ENCODE results near the gene OR51B4. TPM values are rescaled to one million over a fixed set of nuclear protein-coding genes. Genes with fewer than 3 reads are reported as not detected.
"Not testable (repeated sequence)": the region's sequence is repeated elsewhere in the genome, so short reads cannot be mapped to it uniquely, and the experiment has no call there.

Gene OR51B4
- not detected for total RNA-seq
- polyA plus RNA-seq: not detected
- long read RNA-seq, donor 1: 0 reads
- long read RNA-seq, donor 2: 0 reads
- long read RNA-seq, donor 3: 0 reads
- long read RNA-seq, donor 4: 0 reads
- long read RNA-seq, donor 5: 0 reads
- long read RNA-seq, donor 6: 0 reads
- long read RNA-seq, donor 7: 0 reads
- long read RNA-seq, donor 8: 0 reads
- long read RNA-seq, donor 9: 0 reads
- long read RNA-seq, donor 10: 0 reads

GRCh38 chr11:5301846-5302245, at the start of gene OR51B4:
Gene OR51B4, minus strand, starts transcription at chr11:5301946. Its CDS starts 0 bp downstream, at chr11:5301946.
- WGBS: 97% methylated on average over 2 of the region's 2 CpGs
- Histone ChIP-seq H3K27ac (ENCODE audit: low read depth in 1 of 2, low read length in 1 of 2) (no peak within 1 kb of the TSS), H3K4me3 (ENCODE audit: low read length in 2 of 2) (no peak within 1 kb of the TSS), H3K36me3 (ENCODE audit: control insufficient read depth in 2 of 2, insufficient read depth in 2 of 2, low read length in 1 of 2) (no peaks in the 10 kb centered on the region), H3K27me3 (ENCODE audit: control insufficient read depth in 2 of 2, insufficient read depth in 1 of 2, low read length in 1 of 2) (no peaks in the 10 kb centered on the region), H3K4me1 (ENCODE audit: control insufficient read depth in 2 of 2, insufficient read depth in 2 of 2, low read length in 2 of 2) (no peaks in the 10 kb centered on the region), H3K9me3 (ENCODE audit: control insufficient read depth in 2 of 2, insufficient read depth in 1 of 2, low read length in 1 of 2) (no peaks in the 10 kb centered on the region)
- DNase-seq (ENCODE audit: low read depth in 6 of 9, low spot score in 9 of 9): no peak

DNA sequence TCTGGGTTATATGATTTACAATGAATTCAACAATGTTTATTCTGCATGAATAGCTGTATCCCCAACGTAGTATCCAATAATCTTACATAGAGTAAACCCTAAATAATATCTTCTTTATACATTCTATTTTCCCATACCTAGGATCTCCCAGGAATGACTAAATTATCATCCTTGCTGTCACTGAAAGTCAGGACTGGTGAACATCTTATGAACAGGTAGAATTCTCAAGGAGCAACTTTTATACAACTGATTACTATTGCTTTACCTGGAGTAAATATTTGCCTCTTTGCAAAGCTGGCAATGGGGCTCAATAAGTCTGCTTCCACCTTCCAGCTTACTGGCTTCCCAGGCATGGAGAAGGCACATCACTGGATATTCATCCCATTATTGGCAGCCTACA, 49.5 kb upstream of the OR51B4 start, which contains the start of gene OR51B6:
OR51B6 (plus strand) TSS at position 301 of the 400 bp plus-strand sequence; CDS start at position 301, 0 bp downstream.
- Histone ChIP-seq H3K4me1 (ENCODE audit: control insufficient read depth in 2 of 2, insufficient read depth in 2 of 2, low read length in 2 of 2) (no peaks in the 10 kb centered on the region), H3K27me3 (ENCODE audit: control insufficient read depth in 2 of 2, insufficient read depth in 1 of 2, low read length in 1 of 2) (no peaks in the 10 kb centered on the region), H3K4me3 (ENCODE audit: low read length in 2 of 2) (no peak within 1 kb of the TSS), H3K36me3 (ENCODE audit: control insufficient read depth in 2 of 2, insufficient read depth in 2 of 2, low read length in 1 of 2) (no peaks in the 10 kb centered on the region), H3K27ac (ENCODE audit: low read depth in 1 of 2, low read length in 1 of 2) (no peak within 1 kb of the TSS), H3K9me3 (ENCODE audit: control insufficient read depth in 2 of 2, insufficient read depth in 1 of 2, low read length in 1 of 2) (no peaks in the 10 kb centered on the region)
- DNase-seq (ENCODE audit: low read depth in 6 of 9, low spot score in 9 of 9): no peak
- 82% methylated on average over 1 of the region's 1 CpG for WGBS

DNA sequence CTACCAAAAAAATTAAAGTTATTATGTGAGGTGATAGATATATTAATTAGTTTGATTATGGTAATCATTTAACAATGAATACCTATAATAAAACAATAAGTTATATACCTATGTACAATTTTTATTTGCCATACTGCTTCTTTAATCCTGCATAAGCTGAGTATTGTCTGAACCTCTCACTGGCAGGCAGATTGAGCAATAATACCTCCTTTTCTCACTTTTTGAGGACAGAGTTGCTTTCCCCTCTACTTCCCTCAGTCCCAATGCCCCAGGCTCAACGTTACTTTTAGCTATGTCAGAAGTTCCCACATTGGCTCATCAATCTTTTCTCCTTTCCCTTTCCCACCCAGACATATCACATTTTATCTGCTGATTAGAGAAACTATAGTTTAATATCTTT, 47.8 kb upstream of the OR51B4 start:
- no peaks in the 10 kb centered on the region for H3K36me3 ChIP-seq (ENCODE audit: control insufficient read depth in 2 of 2, insufficient read depth in 2 of 2, low read length in 1 of 2)
- H3K4me1 ChIP-seq (ENCODE audit: control insufficient read depth in 2 of 2, insufficient read depth in 2 of 2, low read length in 2 of 2): no peaks in the 10 kb centered on the region
- no peaks in the 10 kb centered on the region for H3K9me3 ChIP-seq (ENCODE audit: control insufficient read depth in 2 of 2, insufficient read depth in 1 of 2, low read length in 1 of 2)
- H3K27me3 ChIP-seq (ENCODE audit: control insufficient read depth in 2 of 2, insufficient read depth in 1 of 2, low read length in 1 of 2): no peaks in the 10 kb centered on the region
- WGBS: 67% methylated on average over 1 of the region's 1 CpG
- no peak overlapping the region for H3K4me3 ChIP-seq (ENCODE audit: low read length in 2 of 2)
- H3K27ac ChIP-seq (ENCODE audit: low read depth in 1 of 2, low read length in 1 of 2): no peak overlapping the region
- DNase-seq (ENCODE audit: low read depth in 6 of 9, low spot score in 9 of 9): no peak

GRCh38 chr11:5348551-5349194, 46.9 kb upstream of the OR51B4 start:
- H3K36me3 ChIP-seq (ENCODE audit: control insufficient read depth in 2 of 2, insufficient read depth in 2 of 2, low read length in 1 of 2): no peaks in the 10 kb centered on the region
- no peaks in the 10 kb centered on the region for H3K4me1 ChIP-seq (ENCODE audit: control insufficient read depth in 2 of 2, insufficient read depth in 2 of 2, low read length in 2 of 2)
- DNase-seq (ENCODE audit: low read depth in 6 of 9, low spot score in 9 of 9): no peak
- no peaks in the 10 kb centered on the region for H3K27me3 ChIP-seq (ENCODE audit: control insufficient read depth in 2 of 2, insufficient read depth in 1 of 2, low read length in 1 of 2)
- H3K27ac ChIP-seq (ENCODE audit: low read depth in 1 of 2, low read length in 1 of 2): no peak overlapping the region
- no peaks in the 10 kb centered on the region for H3K9me3 ChIP-seq (ENCODE audit: control insufficient read depth in 2 of 2, insufficient read depth in 1 of 2, low read length in 1 of 2)
- WGBS: 75% methylated on average over 3 of the region's 3 CpGs
- H3K4me3 ChIP-seq (ENCODE audit: low read length in 2 of 2): no peak overlapping the region

- no peaks in the 10 kb centered on the region for H3K9me3 ChIP-seq (ENCODE audit: control insufficient read depth in 2 of 2, insufficient read depth in 1 of 2, low read length in 1 of 2)
- H3K4me1 ChIP-seq (ENCODE audit: control insufficient read depth in 2 of 2, insufficient read depth in 2 of 2, low read length in 2 of 2): no peaks in the 10 kb centered on the region
- no peak overlapping the region for H3K27ac ChIP-seq (ENCODE audit: low read depth in 1 of 2, low read length in 1 of 2)
- DNase-seq (ENCODE audit: low read depth in 6 of 9, low spot score in 9 of 9): no peak
- H3K36me3 ChIP-seq (ENCODE audit: control insufficient read depth in 2 of 2, insufficient read depth in 2 of 2, low read length in 1 of 2): no peaks in the 10 kb centered on the region
- 89% methylated on average over 3 of the region's 3 CpGs for WGBS
- no peaks in the 10 kb centered on the region for H3K27me3 ChIP-seq (ENCODE audit: control insufficient read depth in 2 of 2, insufficient read depth in 1 of 2, low read length in 1 of 2)
- H3K4me3 ChIP-seq (ENCODE audit: low read length in 2 of 2): no peak overlapping the region
Measured at GRCh38 chr11:5345831-5346230, 44.1 kb upstream of the OR51B4 start.

GRCh38 chr11:5343474-5344335, 42.0 kb upstream of the OR51B4 start, which contains the start of gene OR51B5:
Gene OR51B5, minus strand, starts transcription at chr11:5343524. Its CDS starts 0 bp downstream, at chr11:5343524.
- WGBS: 92% methylated on average over 6 of the region's 6 CpGs
- H3K9me3 ChIP-seq (ENCODE audit: control insufficient read depth in 2 of 2, insufficient read depth in 1 of 2, low read length in 1 of 2): no peaks in the 10 kb centered on the region
- no peak for DNase-seq (ENCODE audit: low read depth in 6 of 9, low spot score in 9 of 9)
- H3K4me3 ChIP-seq (ENCODE audit: low read length in 2 of 2): no peak within 1 kb of the TSS
- no peaks in the 10 kb centered on the region for H3K4me1 ChIP-seq (ENCODE audit: control insufficient read depth in 2 of 2, insufficient read depth in 2 of 2, low read length in 2 of 2)
- H3K27me3 ChIP-seq (ENCODE audit: control insufficient read depth in 2 of 2, insufficient read depth in 1 of 2, low read length in 1 of 2): no peaks in the 10 kb centered on the region
- no peaks in the 10 kb centered on the region for H3K36me3 ChIP-seq (ENCODE audit: control insufficient read depth in 2 of 2, insufficient read depth in 2 of 2, low read length in 1 of 2)
- H3K27ac ChIP-seq (ENCODE audit: low read depth in 1 of 2, low read length in 1 of 2): no peak within 1 kb of the TSS

DNA sequence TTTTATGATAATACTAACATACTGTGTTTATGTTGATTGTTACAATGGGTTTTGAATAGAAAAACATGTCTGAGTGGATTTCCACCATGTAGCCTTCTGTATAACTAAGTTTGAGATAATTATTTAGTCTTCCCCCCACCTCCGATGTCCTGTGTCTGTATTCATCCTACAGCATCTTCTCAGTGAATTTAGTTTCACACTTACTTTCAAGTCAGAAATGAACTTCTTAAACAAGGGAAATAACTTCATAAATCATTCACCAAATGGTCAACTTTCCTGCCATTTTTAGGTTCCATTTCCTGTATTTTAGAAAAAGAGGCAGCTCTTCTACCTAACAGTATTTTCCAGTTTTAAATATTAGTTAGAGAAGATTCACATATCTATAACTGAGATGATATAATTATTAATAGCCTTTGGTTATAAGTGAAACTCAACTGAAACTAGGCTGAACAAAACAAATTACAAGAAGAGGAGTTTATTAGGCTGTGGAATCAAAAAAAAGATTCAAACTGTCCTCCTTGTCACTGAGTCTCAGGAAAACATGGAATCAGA, 38.1 kb upstream of the OR51B4 start:
- Histone ChIP-seq H3K36me3 (ENCODE audit: control insufficient read depth in 2 of 2, insufficient read depth in 2 of 2, low read length in 1 of 2) (no peaks in the 10 kb centered on the region), H3K4me1 (ENCODE audit: control insufficient read depth in 2 of 2, insufficient read depth in 2 of 2, low read length in 2 of 2) (no peaks in the 10 kb centered on the region), H3K4me3 (ENCODE audit: low read length in 2 of 2) (no peak overlapping the region), H3K27me3 (ENCODE audit: control insufficient read depth in 2 of 2, insufficient read depth in 1 of 2, low read length in 1 of 2) (no peaks in the 10 kb centered on the region), H3K9me3 (ENCODE audit: control insufficient read depth in 2 of 2, insufficient read depth in 1 of 2, low read length in 1 of 2) (no peaks in the 10 kb centered on the region), H3K27ac (ENCODE audit: low read depth in 1 of 2, low read length in 1 of 2) (no peak overlapping the region)
- 84% methylated on average over 1 of the region's 1 CpG for WGBS
- DNase-seq (ENCODE audit: low read depth in 6 of 9, low spot score in 9 of 9): no peak

- not testable (repeated sequence) for H3K4me3 ChIP-seq (ENCODE audit: low read length in 2 of 2); DNase-seq (ENCODE audit: low read depth in 6 of 9, low spot score in 9 of 9); H3K4me1 ChIP-seq (ENCODE audit: control insufficient read depth in 2 of 2, insufficient read depth in 2 of 2, low read length in 2 of 2); H3K9me3 ChIP-seq (ENCODE audit: control insufficient read depth in 2 of 2, insufficient read depth in 1 of 2, low read length in 1 of 2); H3K27me3 ChIP-seq (ENCODE audit: control insufficient read depth in 2 of 2, insufficient read depth in 1 of 2, low read length in 1 of 2); H3K36me3 ChIP-seq (ENCODE audit: control insufficient read depth in 2 of 2, insufficient read depth in 2 of 2, low read length in 1 of 2); H3K27ac ChIP-seq (ENCODE audit: low read depth in 1 of 2, low read length in 1 of 2)
- 86% methylated on average over 1 of the region's 1 CpG for WGBS
Measured at GRCh38 chr11:5337253-5337652, 35.5 kb upstream of the OR51B4 start.

- no peaks in the 10 kb centered on the region for H3K36me3 ChIP-seq (ENCODE audit: control insufficient read depth in 2 of 2, insufficient read depth in 2 of 2, low read length in 1 of 2)
- H3K9me3 ChIP-seq (ENCODE audit: control insufficient read depth in 2 of 2, insufficient read depth in 1 of 2, low read length in 1 of 2): no peaks in the 10 kb centered on the region
- no peak overlapping the region for H3K4me3 ChIP-seq (ENCODE audit: low read length in 2 of 2)
- DNase-seq (ENCODE audit: low read depth in 6 of 9, low spot score in 9 of 9): no peak
- H3K27ac ChIP-seq (ENCODE audit: low read depth in 1 of 2, low read length in 1 of 2): no peak overlapping the region
- H3K27me3 ChIP-seq (ENCODE audit: control insufficient read depth in 2 of 2, insufficient read depth in 1 of 2, low read length in 1 of 2): no peaks in the 10 kb centered on the region
- no peaks in the 10 kb centered on the region for H3K4me1 ChIP-seq (ENCODE audit: control insufficient read depth in 2 of 2, insufficient read depth in 2 of 2, low read length in 2 of 2)
Measured at GRCh38 chr11:5336331-5336730, 34.6 kb upstream of the OR51B4 start.

Measured in thymus (tissue), 14 donors.